DND-41 (cell line): ENCODE results near the gene LRRFIP2.
A peak's percentile ranks its signal among the peaks of the same experiment; 100 is the strongest.

Experiments
- ATAC-seq: fragments of 200-7000 bp; cut with Tn5 transposase; 3 replicates; pipeline ENCODE4 v1.9.1; 2021; ENCODE audit warnings: low read depth; ENCODE audit not compliant: insufficient read depth
- DNase-seq: peaks from one replicate; pipeline ENCODE4 v3.0.0-alpha.2; 2020
- H2AFZ ChIP-seq: 2 replicates; pipeline ENCODE4 v1.6.0; 2012; ENCODE audit warnings: low read depth, low read length
- H3K27ac ChIP-seq: 2 replicates; pipeline ENCODE4 v1.5.1; 2012; ENCODE audit warnings: low read length, inconsistent platforms
- H3K27me3 ChIP-seq: fragments of 200-600 bp; sonication (generic); 2 replicates; pipeline ENCODE4 v1.6.0; 2012; ENCODE audit warnings: low read length, mild to moderate bottlenecking, inconsistent platforms; ENCODE audit not compliant: insufficient read depth, poor library complexity
- H3K36me3 ChIP-seq: 2 replicates; pipeline ENCODE4 v1.5.1; 2012; ENCODE audit warnings: low read length, inconsistent platforms; ENCODE audit not compliant: insufficient read depth
- H3K4me1 ChIP-seq: 2 replicates; pipeline ENCODE4 v1.5.1; 2012; ENCODE audit warnings: mild to moderate bottlenecking, low read length; ENCODE audit not compliant: insufficient read depth
- H3K4me2 ChIP-seq: 2 replicates; pipeline ENCODE4 v1.6.0; 2012; ENCODE audit warnings: mild to moderate bottlenecking, moderate library complexity, low read length, inconsistent platforms; ENCODE audit not compliant: insufficient read depth
- H3K4me3 ChIP-seq, 2 experiments: fragments of 200-600 bp in 1 of 2; shearing (Covaris generic) in 1 of 2; 2 replicates each; pipeline ENCODE4 v1.5.1; 2012 to 2016; ENCODE audit warnings: inconsistent platforms in 2 of 2, low read length in 2 of 2, mild to moderate bottlenecking in 2 of 2, low read depth in 1 of 2, moderate library complexity in 1 of 2
- H3K79me2 ChIP-seq: 2 replicates; pipeline ENCODE4 v1.6.0; 2012; ENCODE audit warnings: low read length, inconsistent platforms; ENCODE audit not compliant: insufficient read depth
- H3K9ac ChIP-seq: 2 replicates; pipeline ENCODE4 v1.6.0; 2012; ENCODE audit warnings: low read depth, mild to moderate bottlenecking, inconsistent platforms, low read length, moderate library complexity
- H3K9me3 ChIP-seq: 2 replicates; pipeline ENCODE4 v1.5.1; 2012; ENCODE audit warnings: low read length, moderate library complexity, mild to moderate bottlenecking, inconsistent platforms; ENCODE audit not compliant: insufficient read depth, severe bottlenecking
- H4K20me1 ChIP-seq: 2 replicates; pipeline ENCODE4 v1.6.0; 2012; ENCODE audit warnings: low read length; ENCODE audit not compliant: insufficient read depth
- EZH2 ChIP-seq: IDR thresholded peaks from 3 replicates; pipeline ENCODE4 v1.6.1; 2012; ENCODE audit warnings: borderline replicate concordance, low read depth, mild to moderate bottlenecking, moderate library complexity, low read length, inconsistent platforms; ENCODE audit not compliant: severe bottlenecking
- TF ChIP-seq, protein P1 (sequence below): IDR thresholded peaks from 2 replicates; pipeline ENCODE4 v1.5.1; 2012; ENCODE audit warnings: borderline replicate concordance, low read length, moderate library complexity, mild to moderate bottlenecking; ENCODE audit not compliant: poor library complexity, severe bottlenecking; ENCODE audit errors: extremely low read depth

LRRFIP2 gene

DNA sequence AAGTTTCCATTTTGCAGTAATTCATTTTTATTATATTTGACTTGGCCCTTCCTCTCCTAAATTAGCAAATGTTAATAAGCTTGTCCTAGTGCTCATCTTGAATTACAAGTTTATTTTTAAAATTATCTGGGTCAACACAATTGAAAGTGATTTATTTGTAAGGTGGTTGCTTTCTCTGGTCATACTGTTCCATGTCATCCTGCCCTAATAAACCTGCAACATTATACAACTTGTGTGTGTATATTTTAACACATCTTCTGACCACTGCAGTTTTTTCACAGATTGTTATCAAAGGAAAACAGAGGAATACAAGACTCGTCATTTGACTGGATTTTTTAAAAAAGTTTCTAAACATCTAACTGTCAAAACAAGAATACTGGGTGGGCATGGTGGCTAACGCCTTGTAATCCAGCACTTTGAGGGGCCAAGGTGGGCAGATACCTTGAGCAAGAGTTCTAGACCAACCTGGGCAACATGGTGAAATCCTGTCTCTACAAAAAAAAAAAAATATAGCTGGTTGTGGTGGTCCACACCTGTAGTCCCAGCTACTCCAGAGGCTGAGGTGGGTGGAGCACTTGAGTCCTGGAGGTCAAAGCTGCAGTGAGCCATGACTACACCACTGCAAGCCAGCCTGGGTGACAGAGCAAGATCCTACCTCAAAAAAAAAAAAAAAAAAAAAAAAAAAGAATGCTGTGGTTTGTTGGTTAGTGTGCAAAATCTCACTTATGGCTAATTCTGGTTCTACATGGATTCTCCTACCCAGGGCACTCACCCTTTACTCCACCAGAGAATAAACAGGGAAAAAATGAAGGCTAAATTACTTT is 5.0 kb upstream of the LRRFIP2 start:
- peaks cover 2% of the 10 kb centered on the region; the same call in 1 of the 2 replicates for H4K20me1 ChIP-seq
- no peak overlapping the region for H3K4me3 ChIP-seq
- H2AFZ ChIP-seq = no peak overlapping the region
- H3K27ac ChIP-seq = no peak overlapping the region
- no peaks in the 10 kb centered on the region for H3K36me3 ChIP-seq
- ATAC-seq (no peak), DNase-seq (no peak)
- no peak overlapping the region for H3K4me2 ChIP-seq
- no peak overlapping the region for H3K9ac ChIP-seq
- H3K9me3 ChIP-seq = no peaks in the 10 kb centered on the region
- H3K4me1 ChIP-seq = peaks cover 27% of the 10 kb centered on the region
- TF ChIP-seq, protein P1, sequence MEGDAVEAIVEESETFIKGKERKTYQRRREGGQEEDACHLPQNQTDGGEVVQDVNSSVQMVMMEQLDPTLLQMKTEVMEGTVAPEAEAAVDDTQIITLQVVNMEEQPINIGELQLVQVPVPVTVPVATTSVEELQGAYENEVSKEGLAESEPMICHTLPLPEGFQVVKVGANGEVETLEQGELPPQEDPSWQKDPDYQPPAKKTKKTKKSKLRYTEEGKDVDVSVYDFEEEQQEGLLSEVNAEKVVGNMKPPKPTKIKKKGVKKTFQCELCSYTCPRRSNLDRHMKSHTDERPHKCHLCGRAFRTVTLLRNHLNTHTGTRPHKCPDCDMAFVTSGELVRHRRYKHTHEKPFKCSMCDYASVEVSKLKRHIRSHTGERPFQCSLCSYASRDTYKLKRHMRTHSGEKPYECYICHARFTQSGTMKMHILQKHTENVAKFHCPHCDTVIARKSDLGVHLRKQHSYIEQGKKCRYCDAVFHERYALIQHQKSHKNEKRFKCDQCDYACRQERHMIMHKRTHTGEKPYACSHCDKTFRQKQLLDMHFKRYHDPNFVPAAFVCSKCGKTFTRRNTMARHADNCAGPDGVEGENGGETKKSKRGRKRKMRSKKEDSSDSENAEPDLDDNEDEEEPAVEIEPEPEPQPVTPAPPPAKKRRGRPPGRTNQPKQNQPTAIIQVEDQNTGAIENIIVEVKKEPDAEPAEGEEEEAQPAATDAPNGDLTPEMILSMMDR = no peak
- TF ChIP-seq EZH2 = no peak
- H3K27me3 ChIP-seq = no peaks in the 10 kb centered on the region
- peaks cover 57% of the 10 kb centered on the region for H3K79me2 ChIP-seq

DNA sequence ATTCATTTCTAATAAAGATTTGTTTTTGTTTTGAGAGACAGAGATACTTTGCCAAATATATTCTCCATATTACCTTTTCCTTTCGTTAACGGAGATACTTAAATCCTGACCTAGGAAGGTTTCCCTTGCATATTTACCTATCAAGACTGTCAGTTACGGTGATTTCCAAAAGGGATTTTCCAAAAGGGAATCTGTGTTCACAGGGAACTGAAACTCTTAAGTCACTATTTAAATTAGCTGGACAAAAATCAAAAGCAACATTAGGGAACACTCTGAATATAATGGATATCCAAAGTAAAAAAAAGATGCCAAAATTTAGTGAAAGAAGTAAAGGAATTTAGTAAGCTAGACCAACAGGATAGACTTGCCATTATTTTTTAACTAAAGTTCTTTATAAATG is 576 bp downstream of the LRRFIP2 start:
- peaks cover 68% of the 10 kb centered on the region for H3K79me2 ChIP-seq
- peaks cover 35% of the 10 kb centered on the region for H3K4me1 ChIP-seq
- no peak overlapping the region for H3K27ac ChIP-seq
- H4K20me1 ChIP-seq = 0 out of 2 replicates have a peak, but pooled peaks cover 3% of the 10 kb centered on the region
- no peak overlapping the region for H3K9ac ChIP-seq
- no peak overlapping the region for H3K4me3 ChIP-seq
- H3K27me3 ChIP-seq = no peaks in the 10 kb centered on the region
- H3K36me3 ChIP-seq = peaks cover 19% of the 10 kb centered on the region
- H2AFZ ChIP-seq = no peak overlapping the region
- peak overlapping the region; percentile 83; the same call in 1 of the 2 replicates for H3K4me2 ChIP-seq
- ATAC-seq (no peak), DNase-seq (no peak)
- H3K9me3 ChIP-seq = no peaks in the 10 kb centered on the region
- no peak for TF ChIP-seq EZH2
- TF ChIP-seq, protein P1 = no peak

DNA sequence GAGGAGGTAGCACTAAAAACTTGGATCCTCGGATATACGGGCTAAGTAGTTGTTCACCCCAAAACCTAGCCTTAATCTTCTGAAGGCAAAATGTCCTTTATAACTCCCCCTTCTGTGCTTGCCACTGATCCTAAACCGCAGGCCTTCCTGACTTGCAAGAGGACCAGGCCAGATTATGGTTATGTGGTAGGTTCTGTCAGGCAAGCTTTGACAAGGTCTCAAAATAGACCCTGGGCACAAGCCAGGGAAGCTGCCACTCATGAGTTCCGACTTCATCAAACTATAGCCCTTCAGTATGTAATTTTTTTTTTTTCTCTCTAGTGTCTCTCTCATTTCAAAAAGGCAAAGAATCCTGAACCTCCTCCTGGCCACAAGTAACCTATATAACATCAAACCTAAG is 3.2 kb downstream of the LRRFIP2 start:
- Histone ChIP-seq H3K27me3 (no peaks in the 10 kb centered on the region), H3K27ac (no peak overlapping the region), H3K9ac (no peak overlapping the region), H3K4me3 (no peak overlapping the region), H3K4me2 (no peak overlapping the region), H4K20me1 (0 out of 2 replicates have a peak, but pooled peaks cover 3% of the 10 kb centered on the region), H3K9me3 (no peaks in the 10 kb centered on the region), H3K36me3 (peaks cover 23% of the 10 kb centered on the region), H3K79me2 (peaks cover 42% of the 10 kb centered on the region), H3K4me1 (peaks cover 17% of the 10 kb centered on the region), H2AFZ (no peak overlapping the region)
- DNase-seq (no peak), ATAC-seq (no peak)
- no peak for TF ChIP-seq EZH2
- TF ChIP-seq, protein P1 = no peak
